PC-9 (cell line): Measurements from ENCODE around the gene DAB2.

ENCODE experiments used
- CTCF ChIP-seq: fragments of 200-600 bp; sonication (generic); conservative IDR thresholded peaks from 2 replicates; pipeline ENCODE4 v1.6.1; 2017; ENCODE audit warnings: mixed run types, antibody characterized with exemption, mild to moderate bottlenecking, moderate library complexity
- EZH2 ChIP-seq: fragments of 200-600 bp; sonication (generic); IDR thresholded peaks from 2 replicates; pipeline ENCODE4 v1.8.0; 2017; ENCODE audit warnings: antibody characterized with exemption, low read depth

GRCh38 chr5:39341896-39342295 is 82.9 kb downstream of the DAB2 start:
- TF ChIP-seq CTCF: no peak
- no peak for TF ChIP-seq EZH2
